KBM-7 (cell line): ENCODE data around the gene MAGEB17.
"Not testable (repeated sequence)": the region's sequence is repeated elsewhere in the genome, so short reads cannot be mapped to it uniquely, and the experiment has no call there.

ENCODE experiments used
- DNase-seq: peaks from one replicate; pipeline ENCODE4 v3.0.0-alpha.2; 2015
- in situ Hi-C: fragments of 300-500 bp; cut with MboI; formaldehyde crosslinking; loops from 2 replicates; pipeline ENCODE4 v1.14.3; 2020; ENCODE audit warnings: low sequenced_read_pairs, low pct_unique_long_range_greater_than_20kb, mixed read lengths

Gene MAGEB17, protein sequence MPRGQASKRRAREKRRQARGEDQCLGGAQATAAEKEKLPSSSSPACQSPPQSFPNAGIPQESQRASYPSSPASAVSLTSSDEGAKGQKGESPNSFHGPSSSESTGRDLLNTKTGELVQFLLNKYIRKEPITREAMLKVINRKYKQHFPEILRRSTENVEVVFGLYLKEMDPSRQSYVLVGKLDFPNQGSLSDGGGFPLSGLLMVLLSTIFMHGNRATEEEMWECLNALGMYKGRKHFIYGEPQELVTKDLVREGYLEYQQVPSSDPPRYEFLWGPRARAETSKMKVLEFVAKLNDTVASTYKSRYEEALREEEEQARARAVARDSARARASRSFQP

DNA sequence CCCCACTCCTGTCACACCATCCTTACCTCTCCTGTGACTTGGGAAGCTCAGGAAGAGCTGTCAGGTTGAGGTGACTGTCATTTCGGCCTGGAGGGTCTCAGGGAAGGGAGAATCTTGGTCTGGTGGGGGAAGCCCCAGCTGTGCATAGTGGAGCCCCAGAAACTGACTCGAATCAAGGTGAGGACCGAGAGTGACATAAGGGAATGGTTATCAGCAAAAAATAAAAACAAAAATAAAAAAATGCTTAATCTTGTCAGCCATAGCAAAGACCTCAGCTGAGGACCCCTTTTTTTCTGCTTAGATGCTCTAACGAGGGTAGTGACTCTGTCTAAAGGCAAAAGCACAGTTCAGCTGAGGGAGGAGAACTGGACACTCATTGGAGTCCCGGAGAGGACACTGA lies at the start of gene MAGEB17:
Gene MAGEB17, plus strand, starts transcription at position 301 of the 400 bp plus-strand sequence. CDS start 2,902 bp downstream, outside the sequence.
- no peak for DNase-seq
- in situ Hi-C loops = no loop called here

DNA sequence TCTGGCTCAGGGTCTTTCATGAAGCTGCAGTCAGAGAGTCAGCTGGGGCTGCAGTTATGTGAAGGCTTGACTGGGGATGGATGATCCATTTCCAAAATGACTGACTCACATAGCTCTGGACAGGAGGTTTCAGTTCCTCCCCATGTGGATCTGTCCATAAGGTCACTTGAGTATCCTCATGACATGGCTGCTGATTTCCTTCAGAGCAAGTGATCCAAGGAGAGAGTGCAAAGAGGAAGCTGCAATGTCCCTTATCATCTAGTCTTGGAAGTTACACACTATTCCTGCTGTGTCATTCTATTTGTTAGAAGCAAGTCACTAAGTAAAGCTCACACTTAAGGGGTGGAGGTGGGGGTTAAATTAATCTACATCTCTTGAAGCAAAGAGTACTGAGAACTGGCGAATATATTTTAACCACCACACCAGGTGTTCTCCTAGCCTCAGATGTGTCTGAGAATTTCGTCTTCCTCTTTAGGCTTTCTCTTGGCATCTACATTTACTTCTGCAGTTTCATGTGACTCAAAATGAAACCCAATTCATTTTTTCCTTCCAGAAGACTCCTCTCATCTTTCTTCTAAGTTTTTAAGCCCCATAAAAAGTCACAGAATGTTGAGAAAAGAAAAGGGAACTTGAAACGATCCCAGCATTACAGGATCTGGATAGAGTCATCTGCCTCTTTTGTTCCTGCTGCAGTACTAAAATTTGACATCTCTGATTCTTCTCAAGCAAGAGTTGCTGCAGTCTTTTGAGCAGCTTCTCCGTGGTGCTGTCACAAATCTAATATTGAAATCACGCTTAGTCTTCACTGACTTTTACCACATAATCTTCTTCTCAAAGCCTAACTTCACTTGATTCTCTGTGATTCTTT lies 47.7 kb upstream of the MAGEB17 start:
- in situ Hi-C loops = no loop called here
- peak; percentile 14 for DNase-seq

DNA sequence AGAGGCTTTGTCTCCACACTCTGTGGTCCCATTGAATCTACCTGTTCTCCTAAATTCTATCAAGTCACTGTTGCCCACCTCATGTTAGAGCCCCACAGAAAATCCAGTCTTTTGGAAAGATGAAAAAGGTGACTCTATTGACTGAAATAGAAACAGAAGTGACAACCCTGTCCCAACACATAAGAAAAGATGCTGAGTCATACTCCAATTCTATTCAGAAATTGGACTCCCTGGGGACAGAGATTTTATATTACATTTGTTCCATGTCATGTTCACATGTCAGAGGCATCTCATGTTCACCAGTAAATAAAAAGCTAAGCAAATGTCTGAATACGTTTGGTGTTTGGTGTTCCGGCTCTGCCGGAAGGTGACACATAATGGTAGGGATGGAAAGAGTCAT lies 46.9 kb upstream of the MAGEB17 start:
- in situ Hi-C loops = no loop called here
- DNase-seq = no peak

DNA sequence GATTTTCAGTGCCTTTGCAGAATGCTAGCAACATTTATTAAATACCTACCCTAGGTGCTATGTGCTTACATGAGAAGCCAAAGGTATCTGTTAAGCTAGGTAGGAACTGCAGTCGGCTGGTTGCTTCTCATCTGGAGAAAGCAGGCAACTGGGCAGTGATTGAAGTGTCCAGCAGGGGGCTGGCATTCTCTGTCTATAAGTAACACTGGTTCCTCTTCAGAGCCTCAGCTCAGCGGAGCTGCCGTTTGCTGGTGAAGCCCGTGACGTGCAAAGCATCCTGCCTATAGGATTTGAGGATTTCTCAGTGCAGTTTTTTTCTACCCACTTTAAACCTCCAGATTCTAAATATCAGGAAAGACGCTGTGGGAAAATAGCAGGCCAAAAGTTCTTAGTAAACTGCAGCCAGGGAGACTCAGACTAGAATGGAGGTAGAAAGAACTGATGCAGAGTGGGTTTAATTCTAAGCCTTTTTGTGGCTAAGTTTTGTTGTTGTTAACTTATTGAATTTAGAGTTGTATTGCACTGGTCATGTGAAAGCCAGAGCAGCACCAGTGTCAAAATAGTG lies 44.0 kb upstream of the MAGEB17 start, which contains the start of gene GRPR:
Gene GRPR, plus strand, starts transcription at position 344 of the 565 bp plus-strand sequence. CDS start 389 bp downstream, outside the sequence.
- peak; percentile 71 for DNase-seq
- in situ Hi-C loops = no loop called here

DNA sequence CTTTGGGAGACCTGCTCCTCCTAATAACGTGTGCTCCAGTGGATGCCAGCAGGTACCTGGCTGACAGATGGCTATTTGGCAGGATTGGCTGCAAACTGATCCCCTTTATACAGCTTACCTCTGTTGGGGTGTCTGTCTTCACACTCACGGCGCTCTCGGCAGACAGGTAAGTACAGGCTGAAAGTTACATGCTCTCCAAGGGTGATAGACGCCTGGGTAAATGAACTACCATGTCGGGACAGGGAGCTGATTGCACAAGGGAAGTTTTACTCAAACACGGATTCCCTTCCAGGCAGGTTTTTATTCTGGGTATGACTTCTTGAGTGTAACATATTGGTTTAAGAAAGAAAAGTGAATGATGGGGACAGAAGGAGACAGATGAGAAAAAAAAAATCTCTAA lies 43.1 kb upstream of the MAGEB17 start:
- in situ Hi-C loops = no loop called here
- DNase-seq = no peak

DNA sequence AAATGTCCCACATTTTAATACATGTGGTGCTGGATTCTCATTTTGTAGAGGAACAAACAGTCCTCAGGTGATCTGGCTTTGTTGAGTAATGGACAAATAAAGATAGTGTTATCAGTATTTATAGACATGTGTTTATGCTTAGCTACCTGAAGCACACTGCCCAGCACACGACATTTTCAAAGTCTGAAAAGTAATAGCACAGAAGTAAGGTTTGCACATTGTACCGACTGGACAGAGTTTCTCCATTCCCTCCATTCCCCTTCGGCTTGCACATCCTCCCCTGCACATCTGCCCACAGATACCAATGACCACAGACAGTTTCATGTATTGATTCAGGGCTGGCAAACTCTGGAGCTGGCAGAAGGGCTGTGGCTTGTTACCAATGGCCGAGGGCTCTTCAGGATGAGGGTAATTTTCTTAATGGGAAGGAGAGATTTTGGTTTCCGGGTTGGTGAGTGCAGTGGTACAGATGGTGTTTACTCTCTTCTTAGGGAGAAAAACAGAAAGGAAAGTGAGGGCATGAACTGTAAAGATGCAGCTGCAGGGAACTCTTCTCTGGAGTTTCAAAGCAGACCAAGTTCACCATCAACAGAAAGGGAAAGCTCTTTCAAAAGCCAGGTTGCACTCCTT lies 41.6 kb upstream of the MAGEB17 start:
- no peak for DNase-seq
- in situ Hi-C loops = no loop called here

DNA sequence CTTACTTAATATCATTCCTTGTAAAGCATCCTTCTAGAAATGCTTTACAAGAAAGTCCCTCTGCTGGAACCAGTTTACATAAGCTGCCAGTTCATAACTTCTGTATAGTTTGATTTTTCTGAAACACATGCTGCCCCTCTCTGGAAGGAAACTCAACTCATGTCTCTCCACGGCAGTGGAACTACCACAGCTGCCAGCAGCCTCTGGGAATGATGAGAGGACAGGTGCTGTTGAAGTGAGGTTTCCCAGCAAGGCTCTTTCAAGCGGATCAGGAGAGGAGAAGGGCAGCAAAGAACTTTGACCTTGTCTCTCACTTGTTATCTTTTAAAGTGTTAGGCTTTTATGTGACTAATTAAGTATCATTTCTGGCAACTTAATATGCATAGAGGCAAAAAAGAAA lies 36.6 kb upstream of the MAGEB17 start:
- in situ Hi-C loops = no loop called here
- no peak for DNase-seq

DNA sequence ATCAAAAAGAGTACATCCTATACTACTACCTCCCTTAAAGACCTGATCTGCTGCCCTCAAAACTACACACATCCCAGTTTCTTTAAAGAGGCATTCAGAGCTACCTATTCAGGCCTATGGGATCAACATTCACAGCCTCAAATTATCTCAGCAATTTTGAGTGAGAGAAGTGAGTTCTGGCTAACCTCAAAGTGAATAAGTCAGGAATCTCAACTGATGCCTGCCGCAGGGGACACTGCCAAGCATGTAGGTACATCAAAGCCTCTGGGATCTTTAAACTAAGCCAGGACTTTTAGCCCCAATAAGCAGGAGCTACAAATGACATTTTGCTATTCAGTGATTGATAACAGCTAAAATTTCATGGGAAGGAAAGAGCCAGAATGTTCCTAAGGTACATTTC lies 32.3 kb upstream of the MAGEB17 start:
- no peak for DNase-seq
- in situ Hi-C loops = no loop called here

DNA sequence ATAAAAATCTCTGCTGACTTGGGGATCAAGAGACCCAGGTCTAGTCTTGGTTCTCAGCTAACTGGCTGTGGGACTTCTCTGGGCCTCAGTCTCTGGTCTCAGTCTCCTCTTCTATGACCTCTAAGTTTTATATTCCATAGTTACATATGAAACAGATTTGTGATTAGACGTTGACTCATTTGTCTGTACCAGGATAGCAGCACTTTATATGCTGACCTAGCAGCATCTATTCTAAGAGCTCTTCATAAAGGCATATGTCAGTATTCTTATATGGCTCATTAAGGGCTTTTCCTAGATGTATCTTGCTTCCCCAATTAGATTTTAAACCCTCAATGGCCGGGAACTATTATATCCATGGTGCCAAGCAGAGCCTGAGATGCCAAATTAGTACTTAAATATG lies 31.2 kb upstream of the MAGEB17 start:
- no peak for DNase-seq
- in situ Hi-C loops = no loop called here

DNA sequence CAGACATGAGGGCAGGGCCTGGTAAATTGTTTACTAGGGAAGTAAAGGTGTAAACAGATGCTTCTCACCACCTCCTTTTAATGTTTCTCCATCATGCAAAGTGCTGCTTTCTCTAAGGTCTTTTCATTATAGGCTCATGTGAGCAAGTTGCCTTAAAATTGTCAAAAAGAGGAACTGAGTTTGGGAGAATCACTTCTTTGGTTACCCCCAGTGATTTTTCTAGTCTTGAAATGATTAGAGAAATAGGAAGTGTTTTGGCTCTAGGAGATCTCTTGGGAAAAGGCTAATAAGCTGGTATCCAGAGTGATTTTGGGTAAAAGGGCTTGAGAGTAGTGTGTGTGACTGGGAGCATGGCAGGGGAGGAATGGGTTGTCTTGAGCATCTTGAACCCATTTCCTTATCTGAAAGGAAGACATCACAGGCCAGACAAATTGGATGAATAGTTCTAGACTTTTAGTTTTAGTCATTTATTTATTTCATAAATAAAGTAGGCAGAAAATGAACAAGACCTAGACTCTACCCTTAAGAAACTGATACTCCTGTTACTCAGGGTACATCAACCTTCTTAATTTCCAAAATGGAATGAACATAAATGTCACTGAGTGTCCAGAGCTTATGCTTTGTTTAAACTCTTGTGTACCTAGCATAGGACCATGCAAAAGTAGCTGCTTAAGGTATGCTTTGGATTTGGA lies 29.7 kb upstream of the MAGEB17 start:
- DNase-seq = no peak
- in situ Hi-C loops = no loop called here

DNA sequence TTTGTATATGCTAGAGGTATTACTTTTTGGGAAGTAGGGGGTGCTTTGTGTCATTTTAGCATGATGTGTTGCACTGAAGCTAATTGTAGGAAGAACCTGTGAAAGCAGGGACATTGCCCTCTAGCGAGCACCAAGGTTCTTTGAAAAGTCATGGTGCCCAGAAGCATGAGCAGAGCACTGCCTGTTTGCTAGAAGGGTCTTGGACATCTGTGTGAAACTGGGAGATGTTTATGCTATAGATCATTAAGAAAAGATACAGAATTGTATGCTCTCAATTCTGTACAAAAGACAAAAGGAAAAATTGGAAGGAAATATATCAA lies 29.2 kb upstream of the MAGEB17 start:
- DNase-seq = peak; percentile 36
- in situ Hi-C loops = no loop called here

DNA sequence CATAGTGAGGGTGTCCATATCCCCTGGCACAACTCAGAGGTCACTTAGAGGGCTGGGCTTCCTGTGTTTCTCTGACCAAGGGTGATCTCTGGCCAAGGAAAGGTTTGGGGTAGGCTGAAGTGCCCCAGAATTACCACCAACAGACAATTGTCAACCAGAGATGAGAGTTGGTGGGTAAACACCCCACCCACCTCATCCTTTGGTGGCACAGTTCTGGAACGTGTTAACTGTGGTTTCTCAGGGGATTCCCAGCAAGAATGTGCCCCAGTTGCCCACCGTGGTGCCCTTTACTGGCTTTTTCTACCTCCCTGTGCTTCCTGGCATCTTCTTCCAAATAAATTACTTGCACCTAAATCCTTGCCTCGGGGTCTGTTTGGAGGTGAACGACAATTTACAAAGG lies 26.8 kb upstream of the MAGEB17 start:
- in situ Hi-C loops = no loop called here
- DNase-seq = no peak

DNA sequence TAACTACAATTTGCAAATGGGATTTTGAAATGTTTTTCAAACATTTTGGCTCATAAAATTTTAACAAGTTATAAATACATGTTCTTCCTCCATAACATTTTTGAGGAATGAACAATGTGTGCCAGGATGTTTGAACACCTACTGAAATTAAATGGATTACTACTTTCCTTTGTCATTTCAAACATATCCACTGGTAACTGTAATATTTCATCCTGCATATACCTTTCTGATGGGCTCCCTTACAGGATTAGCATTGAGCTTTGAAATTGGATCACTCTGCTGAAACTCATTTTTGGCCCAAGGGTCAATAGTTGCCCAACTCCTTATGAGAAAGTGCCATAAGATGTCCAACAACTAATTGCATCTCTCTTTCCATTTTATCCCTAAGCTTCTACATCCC lies 26.3 kb upstream of the MAGEB17 start:
- in situ Hi-C loops = no loop called here
- DNase-seq = no peak

DNA sequence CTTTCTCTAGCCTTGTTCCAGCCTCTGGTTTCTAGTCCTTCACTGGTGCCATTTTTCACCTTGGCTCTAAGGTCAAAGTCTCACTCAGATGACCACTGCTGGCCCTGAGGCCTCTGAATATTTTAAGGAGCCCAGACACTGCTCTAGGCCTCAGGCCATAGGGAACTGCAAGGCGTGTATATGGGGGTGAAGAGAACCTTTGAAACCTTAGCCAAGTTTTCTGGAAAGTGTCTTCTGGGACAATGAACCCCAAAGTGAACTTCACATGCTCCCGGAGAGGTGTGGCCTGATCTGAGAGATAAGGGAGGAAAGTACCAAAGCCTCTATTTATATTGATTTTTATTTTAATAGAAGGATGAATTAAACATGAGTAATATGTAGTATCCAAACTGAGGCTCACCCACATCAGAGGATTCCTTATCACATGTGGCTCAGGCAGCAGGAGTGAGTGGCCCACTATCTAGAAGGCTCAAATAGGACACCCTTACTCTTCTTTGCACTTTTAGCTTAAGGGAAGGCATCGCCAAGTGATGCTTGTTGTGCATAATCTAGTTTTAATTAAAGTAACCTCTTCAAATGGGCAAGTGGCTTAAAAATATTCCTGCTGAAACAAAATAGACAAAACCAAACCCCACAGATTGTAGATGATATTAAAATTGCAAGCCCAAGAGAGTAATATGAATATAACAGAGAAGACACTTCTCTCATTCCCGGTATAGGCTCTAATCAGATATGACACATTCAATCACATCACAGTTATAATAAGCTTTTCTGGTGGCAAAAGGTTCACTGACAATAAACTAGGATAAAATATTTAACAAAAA lies 25.6 kb upstream of the MAGEB17 start:
- DNase-seq = no peak
- in situ Hi-C loops = no loop called here

DNA sequence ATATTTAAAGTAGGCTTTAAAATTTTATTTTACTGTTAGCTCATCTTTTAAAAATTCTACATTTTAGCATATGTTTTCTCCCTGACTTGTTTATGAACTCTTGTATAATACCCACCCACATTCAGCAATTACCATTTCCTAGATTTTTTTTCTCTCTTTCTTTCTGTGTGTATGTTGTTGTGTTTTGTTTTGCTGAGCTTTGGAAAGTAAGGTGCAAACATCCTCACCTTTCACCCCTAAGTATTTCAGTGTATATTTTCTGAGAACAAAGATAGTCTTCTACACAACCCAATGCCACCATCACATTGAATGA lies 25.1 kb upstream of the MAGEB17 start:
- no peak for DNase-seq
- in situ Hi-C loops = no loop called here

DNA sequence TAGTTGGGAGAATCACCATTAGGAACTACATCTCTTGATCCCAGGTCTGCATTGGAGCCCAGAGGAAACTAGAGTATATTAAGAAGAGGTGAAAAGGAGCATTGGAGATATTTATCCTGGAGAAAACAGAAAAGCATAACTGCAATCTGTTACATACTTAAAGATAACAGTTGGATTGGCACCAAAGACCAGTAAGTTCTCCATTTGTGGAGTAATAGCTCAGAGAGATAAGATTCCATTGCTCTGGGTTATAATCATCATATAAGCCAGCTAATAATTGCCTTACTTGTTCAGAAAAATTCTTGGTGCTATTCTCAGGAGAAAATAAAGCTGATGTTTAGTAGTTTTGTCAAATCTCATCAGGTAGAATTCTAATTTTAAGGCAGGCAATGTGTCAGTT lies 23.3 kb upstream of the MAGEB17 start:
- DNase-seq = no peak
- in situ Hi-C loops = no loop called here

DNA sequence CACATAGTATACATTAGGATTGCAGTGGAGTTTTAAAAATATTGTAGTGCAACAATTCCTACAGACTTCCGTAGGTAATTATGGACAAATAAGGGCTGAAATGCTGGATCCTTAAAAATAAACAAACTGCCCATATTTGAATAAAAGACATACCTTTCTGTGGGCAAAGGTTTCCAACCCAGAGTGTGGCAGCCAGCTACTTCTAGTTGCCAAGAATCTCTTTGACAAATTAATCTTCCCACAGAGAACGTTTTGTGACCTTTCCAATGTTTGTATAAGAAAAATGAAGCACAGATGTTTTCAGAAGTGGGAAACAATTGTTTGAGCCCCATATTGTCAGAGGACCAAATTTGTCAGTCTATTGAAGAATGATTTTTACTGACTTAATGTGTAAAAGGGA lies 22.9 kb upstream of the MAGEB17 start:
- in situ Hi-C loops = no loop called here
- DNase-seq = no peak

DNA sequence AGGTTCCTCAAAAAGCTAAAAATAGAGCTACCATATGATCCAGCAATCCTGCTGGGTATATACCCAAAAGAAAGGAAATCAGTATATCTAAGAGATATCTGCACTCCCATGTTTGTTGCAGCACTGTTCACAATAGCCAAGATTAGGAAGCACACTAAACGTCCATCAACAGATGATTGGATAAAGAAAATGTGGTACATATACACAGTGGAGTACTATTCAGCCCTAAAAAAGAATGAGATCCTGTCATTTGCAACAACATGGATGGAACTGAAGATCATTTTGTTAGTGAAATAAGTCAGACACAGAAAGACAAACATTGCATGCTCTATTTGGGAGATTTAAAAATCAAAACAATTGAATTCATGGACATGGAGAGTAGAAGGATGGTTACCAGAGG lies 22.2 kb upstream of the MAGEB17 start:
- DNase-seq, in situ Hi-C loops: not testable (repeated sequence)

DNA sequence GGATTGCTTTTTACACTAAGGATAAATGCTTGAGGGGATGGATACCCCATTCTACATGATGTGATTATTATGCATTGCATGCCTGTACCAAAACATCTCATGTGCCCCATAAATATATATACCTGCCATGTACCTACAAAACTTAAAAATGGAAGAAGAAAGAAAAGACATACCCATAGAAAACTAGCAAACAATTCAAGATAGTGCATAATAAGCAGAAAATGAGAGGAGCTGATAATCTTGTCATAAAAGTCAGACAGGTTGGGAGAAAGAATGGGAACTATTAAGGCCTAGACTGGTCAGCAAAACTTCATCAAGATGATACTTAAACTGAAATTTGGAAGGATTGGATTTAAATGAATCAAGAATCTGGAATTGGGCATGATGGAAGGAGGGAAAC lies 21.6 kb upstream of the MAGEB17 start:
- in situ Hi-C loops = no loop called here
- DNase-seq = no peak
